Colonic mucosa (tissue), 4 donors: ENCODE results near the gene IRS2. TPM values are rescaled to one million over a fixed set of nuclear protein-coding genes. Genes with fewer than 3 reads are reported as not detected.

Experiments used
- DNase-seq: peaks from one replicate; pipeline ENCODE4 v3.0.0-alpha.2; 2020
- H3K27ac ChIP-seq: fragments of 200-600 bp; one replicate; pipeline ENCODE4 v1.8.0; 2021
- H3K27me3 ChIP-seq: fragments of 200-600 bp; one replicate; pipeline ENCODE4 v1.8.0; 2021
- H3K36me3 ChIP-seq: fragments of 200-600 bp; one replicate; pipeline ENCODE4 v1.8.0; 2021
- H3K4me1 ChIP-seq: fragments of 200-600 bp; one replicate; pipeline ENCODE4 v1.8.0; 2021; ENCODE audit warnings: mild to moderate bottlenecking
- H3K4me3 ChIP-seq: fragments of 200-600 bp; one replicate; pipeline ENCODE4 v1.8.0; 2021
- H3K9ac ChIP-seq, 2 donors: one replicate each; pipeline ENCODE4 v1.7.0; 2013; ENCODE audit warnings: control low read depth in 2 of 2, low read depth in 2 of 2, low read length in 2 of 2
- H3K9me3 ChIP-seq: fragments of 200-600 bp; one replicate; pipeline ENCODE4 v1.8.0; 2021
- CTCF ChIP-seq: fragments of 200-600 bp; IDR thresholded peaks from one replicate; pipeline ENCODE4 v1.8.0; 2022; ENCODE audit warnings: antibody characterized with exemption, mild to moderate bottlenecking
- intact Hi-C: fragments of 100-400 bp; cut with DNase I; formaldehyde crosslinking; loops from one replicate; pipeline ENCODE4 v1.14.1; 2022
- total RNA-seq, 2 donors: library from RNA; stranded (reverse); fragmentation: NEBNext Ultra II Directional in 1 of 2; extraction: Animal tissue kit (Norgen Biotek cat#: 25700) in 1 of 2; gene quantifications; one replicate each; pipeline ENCODE4 v1.2.1, GENCODE V29; 2021
- donor health status: healthy.
- donor health status: DM: no; HTN: no; CAD: no.
- donor health status: DM: no; HTN: no; CAD: no.

IRS2 gene
- total RNA-seq, 2 donors from 2014 or later, result 6.7 to 23.0 TPM

- no peak for TF ChIP-seq CTCF
- no peak overlapping the region for H3K27ac ChIP-seq
- no peak for DNase-seq
- H3K4me3 ChIP-seq, result no peak overlapping the region
- H3K9me3 ChIP-seq, result no peaks in the 10 kb centered on the region
- H3K9ac ChIP-seq, result no peak overlapping the region
- no peaks in the 10 kb centered on the region for H3K36me3 ChIP-seq
- H3K27me3 ChIP-seq, result no peaks in the 10 kb centered on the region
- intact Hi-C loops, result no loop called here
- H3K4me1 ChIP-seq, result no peaks in the 10 kb centered on the region
These were observed 8.6 kb upstream of the IRS2 start for GRCh38 chr13:109795011-109795410.

GRCh38 chr13:109794095-109794494 is 7.7 kb upstream of the IRS2 start:
- no peak for DNase-seq
- no peaks in the 10 kb centered on the region for H3K36me3 ChIP-seq
- no peak for TF ChIP-seq CTCF
- H3K27ac ChIP-seq, result no peak overlapping the region
- H3K4me1 ChIP-seq, result no peaks in the 10 kb centered on the region
- no peak overlapping the region for H3K4me3 ChIP-seq
- H3K9me3 ChIP-seq, result no peaks in the 10 kb centered on the region
- H3K27me3 ChIP-seq, result no peaks in the 10 kb centered on the region
- no peak overlapping the region for H3K9ac ChIP-seq
- intact Hi-C loops, result loop anchor here (5.0 kb wide), 2 partner anchors 647 to 832 kb away; no protein-coding TSS in a partner anchor

- no peak overlapping the region for H3K4me3 ChIP-seq
- no peak for TF ChIP-seq CTCF
- intact Hi-C loops, result loop anchor here (5.0 kb wide), 2 partner anchors 645 to 830 kb away; no protein-coding TSS in a partner anchor
- H3K9me3 ChIP-seq, result no peaks in the 10 kb centered on the region
- H3K27me3 ChIP-seq, result no peaks in the 10 kb centered on the region
- no peaks in the 10 kb centered on the region for H3K36me3 ChIP-seq
- no peaks in the 10 kb centered on the region for H3K4me1 ChIP-seq
- H3K9ac ChIP-seq, result no peak overlapping the region
- no peak overlapping the region for H3K27ac ChIP-seq
- no peak for DNase-seq
These were observed 6.2 kb upstream of the IRS2 start for GRCh38 chr13:109792416-109793059.

GRCh38 chr13:109790942-109791605 is 4.7 kb upstream of the IRS2 start:
- no peaks in the 10 kb centered on the region for H3K4me1 ChIP-seq
- H3K27me3 ChIP-seq, result no peaks in the 10 kb centered on the region
- H3K27ac ChIP-seq, result no peak overlapping the region
- no peaks in the 10 kb centered on the region for H3K9me3 ChIP-seq
- no peak for TF ChIP-seq CTCF
- H3K36me3 ChIP-seq, result no peaks in the 10 kb centered on the region
- no peak overlapping the region for H3K9ac ChIP-seq
- peak; percentile 48 for DNase-seq
- no peak overlapping the region for H3K4me3 ChIP-seq
- intact Hi-C loops, result loop anchor here (5.0 kb wide), 2 partner anchors 644 to 829 kb away; no protein-coding TSS in a partner anchor

- no peak overlapping the region for H3K4me3 ChIP-seq
- no peak overlapping the region for H3K9ac ChIP-seq
- H3K27me3 ChIP-seq, result no peaks in the 10 kb centered on the region
- no peaks in the 10 kb centered on the region for H3K4me1 ChIP-seq
- intact Hi-C loops, result loop anchor here (5.0 kb wide), 2 partner anchors 643 to 828 kb away; no protein-coding TSS in a partner anchor
- no peak for TF ChIP-seq CTCF
- no peak overlapping the region for H3K27ac ChIP-seq
- DNase-seq, result no peak
- H3K9me3 ChIP-seq, result no peaks in the 10 kb centered on the region
- H3K36me3 ChIP-seq, result no peaks in the 10 kb centered on the region
These were observed 3.7 kb upstream of the IRS2 start for GRCh38 chr13:109790086-109790485.
